DLD1 (cell line): ENCODE results near the gene KIAA1328.
"Not testable (repeated sequence)": the region's sequence is repeated elsewhere in the genome, so short reads cannot be mapped to it uniquely, and the experiment has no call there.

Source experiments
- in situ Hi-C: cut with HindIII; loops from 2 replicates; pipeline ENCODE4 v1.10.0; 2017; ENCODE audit warnings: low sequenced_read_pairs

The KIAA1328 gene

GRCh38 chr18:36828630-36829361, at the start of gene KIAA1328, which contains the start of gene TPGS2:
Gene KIAA1328 (plus strand): TSS chr18:36829127. CDS start chr18:36829139, 12 bp downstream.
Gene TPGS2 (minus strand): TSS chr18:36829002. CDS start chr18:36828767, 235 bp downstream.
- in situ Hi-C loops = no loop called here

DNA sequence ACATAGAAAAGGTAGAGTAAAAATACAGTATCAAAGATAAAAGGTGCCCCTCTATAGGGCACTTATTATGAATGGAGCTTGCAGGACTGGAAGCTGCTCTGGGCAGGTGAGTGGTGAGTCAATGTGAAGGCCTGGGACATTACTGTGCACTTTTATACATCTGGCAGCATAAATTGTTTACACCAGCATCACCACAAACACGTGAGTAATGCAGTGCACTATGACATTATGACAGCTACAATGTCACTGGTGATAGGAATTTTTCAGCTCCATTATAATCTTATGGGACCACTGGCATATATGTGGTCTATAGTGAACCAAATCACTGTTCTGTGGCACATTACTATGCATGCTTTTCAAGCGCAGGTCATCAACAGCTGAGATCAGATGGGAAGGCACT, 48.2 kb upstream of the KIAA1328 start:
- in situ Hi-C loops = no loop called here

DNA sequence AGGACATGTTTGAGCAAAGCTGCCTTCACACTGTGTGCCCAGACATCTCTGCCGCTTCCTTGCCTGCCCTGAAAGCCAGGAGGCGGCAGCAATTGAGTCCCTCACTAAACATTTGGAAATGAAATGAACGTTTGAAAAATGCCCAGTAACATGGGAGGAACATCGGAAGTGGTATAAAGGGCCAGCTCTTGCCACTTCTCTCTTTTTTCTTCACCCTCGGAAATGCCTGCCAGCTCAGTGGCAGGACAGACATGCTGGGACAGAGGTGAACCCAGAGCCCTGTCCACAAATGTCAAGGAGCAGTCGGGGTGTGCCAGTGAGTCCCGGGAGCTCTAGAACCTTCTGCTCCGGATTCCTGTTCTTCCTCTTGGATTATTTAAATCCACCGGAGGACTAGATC, 46.2 kb upstream of the KIAA1328 start:
- in situ Hi-C loops = no loop called here

GRCh38 chr18:36783792-36784191, 45.1 kb upstream of the KIAA1328 start:
- in situ Hi-C loops = no loop called here

- in situ Hi-C loops = no loop called here
These were observed 42.2 kb upstream of the KIAA1328 start for GRCh38 chr18:36786686-36787085.

GRCh38 chr18:36792634-36793283, 36.2 kb upstream of the KIAA1328 start:
- in situ Hi-C loops = no loop called here

DNA sequence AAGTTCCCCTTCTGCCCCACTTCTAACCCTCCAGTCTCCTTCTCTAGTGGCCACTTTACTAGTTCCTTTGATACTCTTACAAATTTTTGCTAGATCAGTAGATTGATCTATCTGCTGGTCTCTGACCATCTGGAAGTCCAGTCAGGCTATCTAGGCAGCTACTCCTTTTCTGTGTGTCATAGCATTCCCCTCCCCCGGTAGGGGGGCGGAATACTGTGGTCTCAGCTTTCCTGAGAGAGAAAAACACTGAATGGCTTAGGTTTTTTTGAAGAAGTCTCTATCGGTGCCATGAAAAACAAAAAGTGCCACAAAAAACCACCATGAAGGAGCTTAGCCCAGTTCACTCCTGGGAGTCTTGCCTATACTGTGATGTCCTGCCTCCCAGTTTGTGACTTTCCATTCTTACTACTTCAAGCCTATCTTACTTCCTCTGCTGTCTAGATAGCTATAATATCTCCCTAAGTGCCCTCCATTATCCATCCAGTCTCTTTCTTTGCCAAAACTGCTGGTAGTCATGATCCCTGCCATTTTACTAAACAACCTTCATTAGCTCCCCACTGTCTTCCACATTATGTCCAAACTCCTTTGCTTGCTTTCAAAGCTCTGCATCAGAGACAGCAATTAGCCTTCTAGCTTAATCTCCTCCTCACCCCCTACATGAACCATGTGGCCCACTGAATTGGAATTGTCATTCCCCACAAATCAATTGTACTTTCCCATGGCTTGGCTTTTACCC, 30.0 kb upstream of the KIAA1328 start:
- in situ Hi-C loops = no loop called here

- in situ Hi-C loops = no loop called here
These were observed 23.8 kb upstream of the KIAA1328 start for GRCh38 chr18:36805105-36805504.

GRCh38 chr18:36808681-36809080, 20.2 kb upstream of the KIAA1328 start:
- in situ Hi-C loops = no loop called here

DNA sequence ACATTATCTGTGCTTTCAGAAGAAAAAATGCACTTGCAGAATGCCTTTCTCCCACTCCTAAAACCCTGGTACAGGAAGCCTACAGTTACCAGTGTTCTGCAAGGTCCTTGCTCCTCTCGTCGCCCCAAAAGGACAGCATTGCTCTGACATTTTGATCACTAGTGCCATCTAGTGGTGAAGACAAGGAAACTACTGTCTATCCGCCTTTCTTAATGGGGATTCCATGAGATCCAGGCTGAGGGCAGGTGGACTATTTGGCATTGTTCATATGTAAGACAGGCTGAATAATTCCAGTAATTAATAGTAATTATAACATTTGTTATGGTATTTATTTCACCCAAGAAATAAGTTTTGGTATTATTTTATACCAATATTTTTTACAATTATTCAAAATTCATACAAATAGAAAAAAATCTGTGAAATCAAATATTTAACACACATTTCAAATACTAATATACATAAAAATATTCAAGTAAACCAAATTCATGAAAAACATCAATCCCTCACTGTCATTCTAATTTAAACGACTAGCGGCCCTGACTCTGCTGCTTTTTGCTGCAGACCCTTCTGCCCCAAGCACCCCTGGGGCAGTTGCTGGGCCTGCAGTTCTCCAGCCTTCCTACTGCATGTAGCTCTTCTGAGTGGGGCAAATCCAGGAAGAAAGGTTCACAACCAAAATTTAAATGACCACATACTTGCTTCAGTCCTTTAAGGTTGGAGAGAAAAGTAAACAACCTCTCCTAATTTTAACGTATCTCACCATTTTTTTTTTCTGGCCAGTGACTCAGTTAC, 19.1 kb upstream of the KIAA1328 start:
- in situ Hi-C loops = no loop called here

DNA sequence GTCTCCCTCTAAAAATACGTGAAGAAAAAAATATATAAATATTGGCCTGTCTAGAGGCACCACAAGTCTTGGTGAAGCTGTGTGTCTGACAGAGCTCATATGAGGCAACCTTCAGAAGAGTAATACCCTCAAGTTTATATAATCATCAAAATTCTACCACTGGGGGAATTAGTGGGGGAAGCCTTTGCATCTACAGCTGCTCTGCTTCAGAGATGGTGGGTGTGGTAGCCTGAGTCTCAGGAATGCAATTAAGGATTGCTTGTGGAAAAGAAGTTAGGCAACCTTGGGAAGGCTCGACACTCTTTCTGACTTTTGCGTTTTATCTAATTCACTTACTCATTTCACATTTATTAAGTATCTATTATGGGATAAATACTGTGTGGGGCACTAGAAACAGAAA, 17.5 kb upstream of the KIAA1328 start:
- in situ Hi-C loops = no loop called here

GRCh38 chr18:36811955-36812354, 17.0 kb upstream of the KIAA1328 start:
- in situ Hi-C loops = no loop called here

DNA sequence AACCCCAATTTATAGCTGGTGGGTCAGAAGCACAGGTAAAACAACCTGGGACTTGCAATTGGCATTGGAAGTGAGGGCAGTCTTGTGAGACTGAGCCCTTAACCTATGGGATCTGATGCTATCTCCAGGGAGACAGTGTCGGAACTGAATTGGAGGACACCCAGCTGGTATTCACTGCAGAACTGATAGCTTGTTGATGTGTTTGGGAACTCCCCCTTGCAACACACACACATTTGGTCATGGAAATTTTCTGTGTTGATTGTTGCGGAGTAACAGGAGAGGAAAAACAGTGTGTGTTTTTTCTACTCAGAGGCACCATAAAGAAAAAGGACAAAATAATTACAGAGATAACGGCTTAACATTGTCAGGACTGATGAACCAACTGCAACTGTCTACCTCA, 16.2 kb upstream of the KIAA1328 start:
- in situ Hi-C loops = no loop called here

DNA sequence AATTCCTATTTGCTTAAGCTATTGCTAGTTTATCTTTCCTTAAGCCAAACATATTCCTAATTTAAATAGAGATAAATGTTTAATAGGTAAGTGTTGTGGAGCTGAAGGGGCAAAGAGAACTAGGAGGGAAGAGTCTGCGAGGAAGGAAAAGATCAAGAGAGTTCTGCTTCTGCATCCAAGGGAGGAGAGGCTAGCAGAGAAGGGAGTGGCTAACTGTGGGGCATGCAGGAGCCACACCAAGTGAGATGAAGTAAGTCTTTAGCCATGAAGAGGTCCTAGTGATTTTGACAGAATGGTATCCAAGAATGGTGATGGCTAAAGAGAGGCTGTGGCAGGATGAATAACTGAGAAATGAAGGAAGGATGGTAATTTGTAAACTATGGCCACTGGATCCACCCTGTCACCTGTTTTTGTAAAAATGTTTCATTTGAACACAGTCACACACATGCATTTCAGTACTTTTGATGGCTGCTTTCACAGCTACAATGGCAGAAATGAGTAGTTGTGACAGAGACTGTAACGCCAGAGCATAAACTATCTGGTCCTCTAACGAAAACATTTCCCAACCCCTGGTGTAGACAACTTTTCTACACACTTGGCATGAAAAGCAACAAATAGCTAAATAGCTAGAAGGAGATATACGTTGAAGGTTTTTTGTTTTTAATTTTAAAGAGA, 15.7 kb upstream of the KIAA1328 start:
- in situ Hi-C loops = no loop called here

DNA sequence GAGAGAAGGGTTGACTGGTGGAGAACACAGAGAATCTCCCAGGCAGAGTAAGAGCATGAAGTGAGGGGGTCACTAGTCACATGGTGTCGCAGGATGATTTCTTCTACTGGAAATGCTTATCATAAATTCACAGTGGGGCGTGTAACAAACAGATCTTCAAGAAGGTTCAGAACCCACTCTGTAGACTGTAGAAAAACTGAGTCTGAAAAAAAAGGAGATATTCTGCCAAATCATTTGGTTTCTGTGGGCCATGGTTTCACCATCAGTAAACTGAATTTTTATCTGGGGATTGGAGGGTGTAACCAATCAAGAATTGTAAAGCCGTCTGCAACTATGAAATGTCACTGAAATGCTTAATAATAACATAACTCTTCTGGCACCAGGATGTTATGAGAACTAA, 15.1 kb upstream of the KIAA1328 start:
- in situ Hi-C loops = no loop called here

GRCh38 chr18:36814994-36815393, 13.9 kb upstream of the KIAA1328 start:
- in situ Hi-C loops = no loop called here

- in situ Hi-C loops = not testable (repeated sequence)
These were observed 12.8 kb upstream of the KIAA1328 start for GRCh38 chr18:36816096-36816495.

- in situ Hi-C loops = no loop called here
These were observed 11.9 kb upstream of the KIAA1328 start for GRCh38 chr18:36817039-36817438.

GRCh38 chr18:36818652-36819051, 10.3 kb upstream of the KIAA1328 start:
- in situ Hi-C loops = no loop called here

- in situ Hi-C loops = no loop called here
These were observed 9.3 kb upstream of the KIAA1328 start for GRCh38 chr18:36819621-36820020.
